ENCODE results near the gene EFCAB7.

DNA sequence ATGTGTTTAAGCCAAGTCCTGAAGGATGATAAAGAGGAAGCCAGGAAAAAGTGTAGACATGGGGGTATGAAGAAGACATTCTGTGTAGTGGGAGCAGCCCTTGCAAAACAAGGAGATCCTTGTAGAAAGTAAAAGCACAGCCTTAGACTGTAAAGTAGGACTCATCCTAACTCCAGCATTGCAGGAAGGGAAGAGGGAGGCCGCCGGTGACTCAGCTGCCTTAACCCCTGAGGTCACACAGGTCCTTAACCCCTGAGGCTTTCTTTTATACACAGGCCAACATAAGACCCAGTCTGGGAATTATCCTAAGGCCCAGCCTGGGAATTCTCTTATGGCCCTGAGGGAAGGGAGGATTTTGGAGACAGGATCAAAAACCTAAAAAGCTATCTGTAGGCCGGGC is 87.9 kb downstream of the EFCAB7 start:
- TF ChIP-seq EZH2 (IDR thresholded peaks at IDR 0.05) = no peak
- TF ChIP-seq, protein P1, sequence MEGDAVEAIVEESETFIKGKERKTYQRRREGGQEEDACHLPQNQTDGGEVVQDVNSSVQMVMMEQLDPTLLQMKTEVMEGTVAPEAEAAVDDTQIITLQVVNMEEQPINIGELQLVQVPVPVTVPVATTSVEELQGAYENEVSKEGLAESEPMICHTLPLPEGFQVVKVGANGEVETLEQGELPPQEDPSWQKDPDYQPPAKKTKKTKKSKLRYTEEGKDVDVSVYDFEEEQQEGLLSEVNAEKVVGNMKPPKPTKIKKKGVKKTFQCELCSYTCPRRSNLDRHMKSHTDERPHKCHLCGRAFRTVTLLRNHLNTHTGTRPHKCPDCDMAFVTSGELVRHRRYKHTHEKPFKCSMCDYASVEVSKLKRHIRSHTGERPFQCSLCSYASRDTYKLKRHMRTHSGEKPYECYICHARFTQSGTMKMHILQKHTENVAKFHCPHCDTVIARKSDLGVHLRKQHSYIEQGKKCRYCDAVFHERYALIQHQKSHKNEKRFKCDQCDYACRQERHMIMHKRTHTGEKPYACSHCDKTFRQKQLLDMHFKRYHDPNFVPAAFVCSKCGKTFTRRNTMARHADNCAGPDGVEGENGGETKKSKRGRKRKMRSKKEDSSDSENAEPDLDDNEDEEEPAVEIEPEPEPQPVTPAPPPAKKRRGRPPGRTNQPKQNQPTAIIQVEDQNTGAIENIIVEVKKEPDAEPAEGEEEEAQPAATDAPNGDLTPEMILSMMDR (IDR thresholded peaks at IDR 0.05) = no peak
